AG09309 (cell line): ENCODE results near the gene PARP3.

Source experiments
- DNase-seq: peaks from one replicate; pipeline ENCODE4 v3.0.0-alpha.2; 2010; ENCODE audit warnings: low read depth
- H3K4me3 ChIP-seq: 2 replicates; pipeline ENCODE4 v1.5.1; 2011; ENCODE audit warnings: mild to moderate bottlenecking, low read depth, low read length, moderate library complexity; ENCODE audit not compliant: control insufficient read depth
- TF ChIP-seq, protein P1 (sequence below): IDR thresholded peaks from 2 replicates; pipeline ENCODE4 v1.5.1; 2011; ENCODE audit warnings: mild to moderate bottlenecking, low read depth, low read length, inconsistent platforms; ENCODE audit not compliant: insufficient read depth, control insufficient read depth; ENCODE audit errors: missing control alignments

Gene PARP3

DNA sequence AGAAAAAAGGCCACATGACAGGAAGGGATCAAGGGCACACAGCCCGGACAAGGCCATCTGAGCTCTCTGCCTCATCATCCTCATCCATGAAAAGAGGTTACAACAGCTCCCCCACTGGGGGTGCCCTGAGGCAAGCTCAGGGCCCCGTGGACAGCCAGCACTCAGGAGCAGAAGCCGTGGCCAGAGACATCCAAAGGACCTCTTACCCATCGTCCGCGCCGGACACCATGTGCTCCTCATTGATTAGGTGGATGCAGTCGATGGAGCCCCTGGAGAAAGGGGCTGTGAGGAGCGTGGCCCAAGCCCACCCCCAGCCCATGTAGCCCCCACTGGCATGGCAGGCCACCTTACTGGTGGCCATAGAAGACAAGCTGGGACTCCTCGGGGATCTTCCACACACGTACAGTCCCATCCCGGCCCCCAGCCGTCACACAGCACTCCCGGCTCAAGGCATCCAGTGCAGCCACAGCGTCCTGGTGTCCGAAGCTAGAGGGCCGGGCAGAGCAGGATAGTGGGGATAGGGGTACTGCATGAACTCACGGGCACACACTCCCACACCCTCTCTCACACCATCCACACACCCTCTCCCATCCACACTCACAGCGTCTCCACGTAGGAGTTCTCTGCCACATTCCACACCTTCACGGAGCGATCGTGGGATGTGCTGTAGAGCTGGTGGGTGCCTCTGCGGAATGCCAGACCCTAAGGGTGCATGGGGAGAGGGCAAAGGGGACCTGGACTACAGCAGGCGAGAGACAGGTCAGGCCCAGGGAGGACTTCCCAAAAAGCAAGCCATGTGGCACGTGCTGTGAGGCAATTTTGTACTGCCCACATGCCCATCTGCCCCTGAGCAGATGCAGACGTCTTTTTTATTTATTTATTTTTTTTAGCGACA is 6.9 kb upstream of the PARP3 start:
- TF ChIP-seq, protein P1, sequence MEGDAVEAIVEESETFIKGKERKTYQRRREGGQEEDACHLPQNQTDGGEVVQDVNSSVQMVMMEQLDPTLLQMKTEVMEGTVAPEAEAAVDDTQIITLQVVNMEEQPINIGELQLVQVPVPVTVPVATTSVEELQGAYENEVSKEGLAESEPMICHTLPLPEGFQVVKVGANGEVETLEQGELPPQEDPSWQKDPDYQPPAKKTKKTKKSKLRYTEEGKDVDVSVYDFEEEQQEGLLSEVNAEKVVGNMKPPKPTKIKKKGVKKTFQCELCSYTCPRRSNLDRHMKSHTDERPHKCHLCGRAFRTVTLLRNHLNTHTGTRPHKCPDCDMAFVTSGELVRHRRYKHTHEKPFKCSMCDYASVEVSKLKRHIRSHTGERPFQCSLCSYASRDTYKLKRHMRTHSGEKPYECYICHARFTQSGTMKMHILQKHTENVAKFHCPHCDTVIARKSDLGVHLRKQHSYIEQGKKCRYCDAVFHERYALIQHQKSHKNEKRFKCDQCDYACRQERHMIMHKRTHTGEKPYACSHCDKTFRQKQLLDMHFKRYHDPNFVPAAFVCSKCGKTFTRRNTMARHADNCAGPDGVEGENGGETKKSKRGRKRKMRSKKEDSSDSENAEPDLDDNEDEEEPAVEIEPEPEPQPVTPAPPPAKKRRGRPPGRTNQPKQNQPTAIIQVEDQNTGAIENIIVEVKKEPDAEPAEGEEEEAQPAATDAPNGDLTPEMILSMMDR = no peak
- no peak for DNase-seq

DNA sequence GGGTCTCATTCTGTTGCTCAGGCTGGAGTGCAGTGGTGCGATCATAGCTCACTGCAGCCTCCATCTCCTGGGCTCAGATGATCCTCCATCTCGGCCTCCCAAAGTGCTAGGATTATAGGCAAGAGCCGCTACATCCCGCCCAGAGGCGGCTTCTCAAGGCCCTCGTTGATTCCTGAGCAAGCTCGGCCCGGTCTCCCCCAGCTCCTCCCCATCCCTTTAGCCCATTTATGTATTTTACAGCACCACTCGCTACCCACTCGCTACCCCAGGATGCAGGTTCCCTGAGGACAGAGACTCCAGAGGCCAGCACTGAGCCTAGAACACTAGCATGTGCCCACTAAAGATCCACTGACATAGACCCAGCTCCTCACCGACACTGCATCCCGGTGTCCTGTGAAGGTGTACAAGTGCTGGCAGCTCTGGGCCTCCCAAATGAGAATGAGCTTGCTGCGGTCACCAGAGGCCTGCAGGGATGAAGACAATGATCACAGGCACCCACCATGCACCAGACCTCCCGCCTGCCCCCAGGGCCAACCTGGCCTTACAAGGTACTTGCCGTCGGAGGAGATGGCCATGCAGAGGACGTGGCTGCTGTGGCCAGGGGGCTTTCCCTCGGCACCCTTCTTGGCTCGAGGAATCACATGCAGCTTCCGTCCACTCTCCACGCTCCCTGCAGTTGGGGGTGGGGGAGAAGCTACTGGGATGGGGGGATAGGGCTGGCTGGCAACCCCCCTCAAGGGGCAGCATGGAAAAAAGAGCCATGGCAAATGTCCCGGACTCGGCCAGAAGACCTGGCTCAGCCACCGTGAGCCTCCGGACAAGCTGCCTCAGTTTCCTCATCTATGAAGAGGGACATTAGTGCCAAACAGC is 6.0 kb upstream of the PARP3 start:
- no peak for DNase-seq
- TF ChIP-seq, protein P1 = no peak

More for the DNA sequence above, 6.9 kb upstream of the PARP3 start:
- no peak overlapping the region for H3K4me3 ChIP-seq

DNA sequence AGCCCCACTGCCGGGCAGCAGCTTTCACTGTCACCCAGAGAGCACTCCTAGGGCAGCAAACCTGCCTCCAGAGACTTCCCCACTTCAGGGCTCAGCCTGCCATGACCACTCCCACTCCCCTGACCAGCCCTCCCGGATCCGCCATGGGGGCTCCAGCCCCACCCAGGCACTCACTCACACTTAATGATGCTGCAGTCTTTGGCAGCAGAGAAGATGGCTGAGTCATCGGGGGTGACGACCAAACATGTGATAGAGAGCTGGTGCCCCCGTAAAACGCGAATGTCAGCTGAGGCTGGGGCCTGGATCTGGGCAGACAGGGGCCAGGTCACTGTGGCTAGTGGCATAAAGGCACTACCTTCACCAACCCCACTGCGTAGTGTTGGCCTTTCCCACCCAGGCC is 5.1 kb upstream of the PARP3 start:
- no peak overlapping the region for H3K4me3 ChIP-seq
- TF ChIP-seq, protein P1 = no peak
- DNase-seq = no peak

More for the DNA sequence above, 6.0 kb upstream of the PARP3 start:
- H3K4me3 ChIP-seq = no peak overlapping the region

DNA sequence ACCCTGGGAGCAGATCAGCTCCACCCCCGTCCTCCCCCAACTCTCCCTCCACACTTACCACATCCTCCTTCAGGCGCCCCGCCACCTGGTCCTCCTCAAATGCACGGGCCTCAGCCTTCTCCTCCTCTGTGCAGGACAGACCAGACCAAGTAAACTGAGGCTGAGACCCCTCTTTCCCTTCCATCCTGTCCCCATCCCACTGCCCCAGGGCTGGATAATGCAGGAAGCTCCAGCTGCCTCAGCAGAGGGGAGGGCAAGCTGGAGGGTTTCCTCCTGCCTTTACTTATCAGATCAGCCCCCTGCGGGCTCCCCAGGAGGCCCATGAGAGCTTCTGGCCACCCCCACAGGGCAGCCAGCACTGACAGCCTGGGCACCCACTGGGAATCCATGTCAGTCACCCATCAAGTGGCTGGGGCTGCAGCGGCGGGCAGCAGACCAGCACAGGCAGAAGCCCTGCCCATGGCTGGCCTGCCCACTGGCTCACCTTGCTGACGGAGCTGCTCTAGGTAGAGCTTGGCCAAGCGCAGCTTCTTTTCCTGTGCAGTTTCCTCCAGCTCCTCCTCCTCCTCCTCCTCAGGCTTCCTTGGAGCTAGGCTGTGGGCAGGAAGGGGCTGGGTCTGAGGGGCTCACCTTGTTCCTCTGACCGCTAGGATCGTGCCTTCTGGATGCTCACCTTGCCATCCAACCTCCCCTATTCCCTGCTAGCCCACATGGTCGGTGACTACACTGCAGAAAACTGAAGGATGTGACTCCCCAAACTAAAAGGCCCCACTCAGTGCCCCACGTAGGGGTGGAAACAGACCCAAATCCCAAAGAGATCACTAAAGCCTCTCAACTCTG is 4.3 kb upstream of the PARP3 start:
- no peak for DNase-seq
- H3K4me3 ChIP-seq = no peak overlapping the region
- TF ChIP-seq, protein P1 = no peak

DNA sequence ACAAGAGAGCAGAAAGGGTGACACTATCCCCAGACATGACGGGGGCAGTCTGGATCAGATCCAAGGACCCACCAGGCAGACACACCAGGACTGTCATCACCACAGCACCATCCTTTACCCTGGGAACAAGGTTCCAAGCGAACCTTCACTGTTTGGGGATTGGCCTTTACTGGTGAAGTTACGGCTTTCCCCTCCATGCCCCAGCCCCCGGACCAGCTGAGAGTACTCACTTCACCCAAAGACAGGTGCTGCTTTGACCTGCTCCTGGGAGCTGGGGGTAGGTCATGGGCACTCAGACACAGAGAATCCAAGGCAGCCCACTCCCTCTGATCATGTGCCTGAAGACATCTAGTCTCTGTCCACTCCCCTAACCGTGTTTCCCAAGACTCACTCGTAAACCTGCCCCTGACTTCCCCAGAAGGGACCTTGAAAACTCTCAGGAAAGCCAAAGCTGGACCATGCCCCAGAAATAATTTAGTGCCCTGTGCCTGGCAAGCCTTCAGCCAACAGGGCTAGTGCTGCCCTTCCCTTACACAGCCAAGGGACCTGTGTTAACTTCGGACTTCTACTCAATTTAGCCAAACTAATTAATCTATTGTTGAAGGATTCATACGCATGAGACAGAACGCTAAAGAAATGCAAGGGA is 3.3 kb upstream of the PARP3 start:
- TF ChIP-seq, protein P1 = no peak
- no peak overlapping the region for H3K4me3 ChIP-seq
- DNase-seq = no peak
